Activated naive CD8-positive, alpha-beta T cell (primary cell): ENCODE data around the gene GPRC5C.
"Not testable (repeated sequence)": the region's sequence is repeated elsewhere in the genome, so short reads cannot be mapped to it uniquely, and the experiment has no call there.

Experiments
- H3K27ac Mint-ChIP-seq: one replicate; pipeline ENCODE4 v1.8.0; 2021; ENCODE audit warnings: mixed read lengths
- H3K27me3 Mint-ChIP-seq: one replicate; pipeline ENCODE4 v1.8.0; 2021; ENCODE audit warnings: mixed read lengths
- H3K36me3 Mint-ChIP-seq: one replicate; pipeline ENCODE4 v1.8.0; 2021; ENCODE audit warnings: mixed read lengths
- H3K4me1 Mint-ChIP-seq: one replicate; pipeline ENCODE4 v1.8.0; 2021; ENCODE audit warnings: low read depth, mixed read lengths
- H3K4me3 Mint-ChIP-seq: one replicate; pipeline ENCODE4 v1.8.0; 2021; ENCODE audit warnings: mild to moderate bottlenecking, mixed read lengths
- H3K9me3 Mint-ChIP-seq: one replicate; pipeline ENCODE4 v1.8.0; 2021; ENCODE audit warnings: low read depth, mixed read lengths

Gene GPRC5C

GRCh38 chr17:74396567-74396966, 35.3 kb upstream of the GPRC5C start:
- H3K27me3 Mint-ChIP-seq, result no peaks in the 10 kb centered on the region
- H3K27ac Mint-ChIP-seq, result no peak overlapping the region
- no peak overlapping the region for H3K4me3 Mint-ChIP-seq
- H3K4me1 Mint-ChIP-seq, result no peaks in the 10 kb centered on the region
- no peaks in the 10 kb centered on the region for H3K9me3 Mint-ChIP-seq
- H3K36me3 Mint-ChIP-seq, result no peaks in the 10 kb centered on the region

GRCh38 chr17:74402048-74402447, 29.8 kb upstream of the GPRC5C start:
- Mint-ChIP-seq H3K27ac (no peak overlapping the region), H3K4me1 (no peaks in the 10 kb centered on the region), H3K4me3 (no peak overlapping the region), H3K9me3 (no peaks in the 10 kb centered on the region), H3K36me3 (no peaks in the 10 kb centered on the region), H3K27me3 (no peaks in the 10 kb centered on the region)

DNA sequence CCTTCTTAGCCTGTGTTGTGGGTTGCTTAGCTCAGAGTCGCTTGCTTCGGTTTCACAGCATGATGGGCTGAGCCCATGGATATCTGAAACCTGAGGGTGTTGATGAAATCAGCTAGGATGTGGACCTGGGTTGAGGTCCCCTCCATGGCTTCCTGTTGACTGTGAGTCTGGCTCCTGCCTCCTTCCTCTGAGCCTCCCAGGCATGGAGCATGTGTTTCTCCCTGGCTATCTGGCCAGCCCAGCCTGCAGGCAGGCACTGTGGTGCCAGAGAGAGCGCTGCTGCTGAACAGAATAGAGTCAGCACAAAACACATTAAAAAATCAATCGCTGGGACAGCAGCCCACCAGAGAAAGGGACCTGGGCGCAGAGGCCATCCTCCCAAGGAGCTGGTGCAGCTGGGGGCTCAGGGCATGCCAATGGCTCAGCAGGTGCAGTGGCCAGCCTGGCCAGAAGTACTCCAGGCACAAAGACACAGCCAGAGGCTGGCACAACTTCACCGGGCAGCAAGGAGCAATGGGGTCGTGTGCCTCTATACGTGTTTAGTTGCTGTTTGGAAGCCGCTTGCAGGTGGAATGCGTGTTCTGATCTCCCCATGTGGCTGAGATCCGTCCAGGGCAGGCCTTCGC, 28.3 kb upstream of the GPRC5C start:
- no peaks in the 10 kb centered on the region for H3K4me1 Mint-ChIP-seq
- no peak overlapping the region for H3K27ac Mint-ChIP-seq
- H3K36me3 Mint-ChIP-seq, result no peaks in the 10 kb centered on the region
- no peak overlapping the region for H3K4me3 Mint-ChIP-seq
- no peaks in the 10 kb centered on the region for H3K9me3 Mint-ChIP-seq
- H3K27me3 Mint-ChIP-seq, result no peaks in the 10 kb centered on the region

DNA sequence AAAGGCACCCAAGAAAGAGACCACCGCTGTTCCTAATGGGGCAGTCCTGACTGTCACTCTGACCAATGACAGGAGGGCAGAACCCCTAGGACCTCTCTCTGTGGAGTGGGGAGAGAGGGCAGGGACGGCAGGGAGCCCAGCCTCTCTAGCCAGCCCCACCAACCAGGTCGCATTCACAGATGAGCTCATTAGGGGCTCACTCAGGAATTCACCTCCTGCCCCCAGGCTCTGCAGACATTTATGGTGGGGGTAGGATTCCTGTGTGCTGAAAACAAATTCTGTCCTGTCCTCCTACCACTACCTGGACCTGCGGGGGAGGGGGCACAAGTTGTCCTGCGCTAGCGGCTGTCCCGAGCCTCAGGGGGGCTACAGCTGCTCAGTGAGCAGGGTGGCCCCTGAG, 27.7 kb upstream of the GPRC5C start:
- Mint-ChIP-seq H3K4me3 (no peak overlapping the region), H3K27ac (no peak overlapping the region), H3K9me3 (no peaks in the 10 kb centered on the region), H3K36me3 (no peaks in the 10 kb centered on the region), H3K27me3 (no peaks in the 10 kb centered on the region), H3K4me1 (no peaks in the 10 kb centered on the region)

DNA sequence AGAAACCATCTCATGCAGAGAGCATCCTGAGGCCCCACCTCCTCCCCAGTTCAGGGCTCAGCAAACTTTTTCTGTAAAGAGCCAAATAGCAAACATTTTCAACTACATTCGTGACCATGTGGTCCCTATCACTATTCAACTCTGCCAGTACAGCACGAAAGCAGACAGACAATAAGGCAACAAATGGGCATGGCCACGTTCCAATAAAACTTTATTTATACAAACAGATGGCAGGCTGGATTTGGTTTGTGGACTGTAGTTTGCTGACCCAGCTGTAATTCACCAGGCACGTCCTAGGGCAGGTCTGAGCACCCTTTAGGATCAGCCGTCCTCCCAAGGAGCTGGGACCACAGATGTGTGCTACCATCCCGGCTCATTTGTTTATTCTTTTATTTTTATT, 27.1 kb upstream of the GPRC5C start:
- no peaks in the 10 kb centered on the region for H3K36me3 Mint-ChIP-seq
- no peaks in the 10 kb centered on the region for H3K4me1 Mint-ChIP-seq
- no peak overlapping the region for H3K27ac Mint-ChIP-seq
- H3K4me3 Mint-ChIP-seq, result no peak overlapping the region
- no peaks in the 10 kb centered on the region for H3K27me3 Mint-ChIP-seq
- no peaks in the 10 kb centered on the region for H3K9me3 Mint-ChIP-seq

- not testable (repeated sequence) for H3K27ac Mint-ChIP-seq, H3K9me3 Mint-ChIP-seq, H3K27me3 Mint-ChIP-seq, H3K4me1 Mint-ChIP-seq, H3K36me3 Mint-ChIP-seq, H3K4me3 Mint-ChIP-seq
These were observed 26.6 kb upstream of the GPRC5C start for GRCh38 chr17:74405311-74405710.

DNA sequence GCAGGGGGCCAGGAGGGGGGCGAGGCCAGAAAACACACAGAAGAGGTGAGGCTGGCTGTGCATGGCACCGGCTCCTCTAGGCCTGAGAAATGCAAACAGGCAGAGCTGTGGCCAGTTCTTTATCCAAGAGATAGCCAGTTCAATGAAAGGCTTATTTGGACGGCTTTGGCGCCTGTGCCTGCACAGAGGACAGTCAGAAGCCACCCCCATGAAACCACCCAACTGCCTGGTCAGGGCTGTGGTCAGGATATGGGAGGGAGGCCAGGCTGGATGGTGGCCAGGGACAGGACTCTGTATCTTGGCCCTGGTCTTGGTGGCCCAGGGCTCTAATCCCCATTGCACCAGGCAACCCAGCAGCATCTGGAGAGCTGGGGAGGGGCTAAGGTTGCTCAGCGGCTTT, 24.5 kb upstream of the GPRC5C start:
- Mint-ChIP-seq H3K9me3 (no peaks in the 10 kb centered on the region), H3K27me3 (peaks cover 1% of the 10 kb centered on the region), H3K36me3 (peaks cover 2% of the 10 kb centered on the region), H3K27ac (no peak overlapping the region), H3K4me1 (no peaks in the 10 kb centered on the region), H3K4me3 (no peak overlapping the region)

- peaks cover 1% of the 10 kb centered on the region for H3K27me3 Mint-ChIP-seq
- no peak overlapping the region for H3K27ac Mint-ChIP-seq
- H3K9me3 Mint-ChIP-seq, result no peaks in the 10 kb centered on the region
- H3K36me3 Mint-ChIP-seq, result peaks cover 2% of the 10 kb centered on the region
- no peaks in the 10 kb centered on the region for H3K4me1 Mint-ChIP-seq
- no peak overlapping the region for H3K4me3 Mint-ChIP-seq
These were observed 23.6 kb upstream of the GPRC5C start for GRCh38 chr17:74408262-74408661.

DNA sequence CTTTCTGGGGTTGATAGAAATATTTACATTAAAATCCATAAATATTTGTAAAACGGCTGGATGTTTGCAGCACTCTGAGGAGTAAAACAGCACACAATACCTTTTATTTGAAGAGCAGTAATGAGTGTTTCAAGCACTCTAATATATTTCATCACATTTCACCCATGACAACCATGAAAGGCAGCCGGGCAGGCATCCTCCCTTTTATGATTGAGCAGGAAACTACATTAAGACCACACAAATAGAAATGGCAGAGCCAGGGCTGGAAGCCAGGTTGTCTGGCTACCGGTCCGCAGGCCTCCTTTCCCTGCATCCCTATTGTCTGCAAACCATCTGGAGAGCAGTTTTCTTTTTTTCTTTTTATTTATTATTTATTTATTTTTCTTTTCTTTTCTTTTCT, 23.1 kb upstream of the GPRC5C start:
- H3K4me3 Mint-ChIP-seq, result no peak overlapping the region
- H3K36me3 Mint-ChIP-seq, result peaks cover 2% of the 10 kb centered on the region
- H3K27me3 Mint-ChIP-seq, result peaks cover 1% of the 10 kb centered on the region

DNA sequence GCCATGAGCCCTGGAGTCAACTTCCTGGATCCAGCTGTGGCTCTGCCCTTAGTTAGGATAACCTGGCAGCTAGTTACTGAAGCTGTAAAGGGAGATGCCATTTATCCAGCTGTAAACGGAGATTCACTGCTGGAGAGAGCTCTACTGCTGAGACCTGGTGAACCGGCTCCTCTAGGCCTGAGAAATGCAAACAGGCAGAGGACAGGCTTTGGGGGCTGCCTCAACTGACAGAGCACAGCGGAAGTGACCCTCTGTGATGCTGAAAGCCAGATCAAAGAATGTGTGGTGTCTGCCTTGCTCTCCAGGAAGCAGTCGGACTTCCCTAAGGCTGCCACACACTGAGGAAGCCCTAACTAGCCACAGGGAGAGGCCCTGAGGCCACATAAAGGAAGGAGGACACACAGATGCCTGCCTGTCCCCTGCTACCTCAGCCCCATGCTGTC, 21.9 kb upstream of the GPRC5C start:
- no peak overlapping the region for H3K4me3 Mint-ChIP-seq
- H3K36me3 Mint-ChIP-seq, result peaks cover 2% of the 10 kb centered on the region
- no peak overlapping the region for H3K27ac Mint-ChIP-seq
- peaks cover 1% of the 10 kb centered on the region for H3K27me3 Mint-ChIP-seq
- H3K4me1 Mint-ChIP-seq, result no peaks in the 10 kb centered on the region
- no peaks in the 10 kb centered on the region for H3K9me3 Mint-ChIP-seq

More for the DNA sequence above, 23.1 kb upstream of the GPRC5C start:
- no peaks in the 10 kb centered on the region for H3K4me1 Mint-ChIP-seq
- H3K27ac Mint-ChIP-seq, result no peak overlapping the region
- H3K9me3 Mint-ChIP-seq, result no peaks in the 10 kb centered on the region

- Mint-ChIP-seq H3K36me3 (peaks cover 2% of the 10 kb centered on the region), H3K27ac (no peak overlapping the region), H3K27me3 (peaks cover 1% of the 10 kb centered on the region), H3K9me3 (no peaks in the 10 kb centered on the region), H3K4me1 (no peaks in the 10 kb centered on the region), H3K4me3 (no peak overlapping the region)
These were observed 19.3 kb upstream of the GPRC5C start for GRCh38 chr17:74412581-74412980.

DNA sequence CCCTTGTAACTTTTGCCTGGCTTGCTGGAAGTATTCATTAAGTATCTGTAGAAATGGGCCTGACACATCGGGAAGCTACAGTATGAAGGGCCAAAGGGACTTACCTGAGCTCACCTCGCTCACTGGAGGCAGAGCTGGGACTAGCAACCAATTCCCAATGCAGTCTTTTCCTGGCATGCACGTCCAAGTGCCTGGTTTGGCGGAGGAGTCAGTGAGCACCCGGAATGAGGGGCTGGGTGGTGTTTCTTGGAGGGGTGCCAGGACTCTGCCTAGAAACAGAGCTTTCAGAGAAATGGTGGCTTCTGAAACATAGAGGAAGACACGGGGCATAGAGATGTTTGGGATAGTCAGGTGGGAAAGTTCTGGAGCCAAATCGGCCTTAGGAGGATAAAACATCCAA, 18.4 kb upstream of the GPRC5C start:
- no peaks in the 10 kb centered on the region for H3K4me1 Mint-ChIP-seq

DNA sequence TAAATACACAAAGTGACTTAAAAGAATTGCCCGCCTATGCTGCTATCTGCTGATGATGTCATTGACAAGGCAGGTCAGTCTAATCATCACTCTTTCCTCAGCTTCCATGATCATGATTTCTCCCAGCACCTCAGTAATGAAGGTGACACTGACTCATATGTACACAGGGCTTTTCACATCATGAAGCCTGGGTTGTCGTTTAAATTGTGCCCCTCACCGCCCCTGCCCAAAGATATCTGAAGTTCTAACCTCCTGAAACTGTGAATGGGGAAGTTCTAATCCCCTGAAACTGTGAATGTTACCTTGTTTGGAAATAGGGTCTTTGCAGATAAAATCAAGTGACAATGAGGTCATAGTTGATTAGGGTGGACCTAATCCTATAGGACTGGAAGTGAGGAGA, 17.4 kb upstream of the GPRC5C start:
- Mint-ChIP-seq H3K4me3 (no peak overlapping the region), H3K9me3 (no peaks in the 10 kb centered on the region), H3K27ac (no peak overlapping the region), H3K27me3 (peaks cover 1% of the 10 kb centered on the region), H3K36me3 (peaks cover 2% of the 10 kb centered on the region), H3K4me1 (no peaks in the 10 kb centered on the region)

More for the DNA sequence above, 18.4 kb upstream of the GPRC5C start:
- H3K4me3 Mint-ChIP-seq, result no peak overlapping the region
- H3K9me3 Mint-ChIP-seq, result no peaks in the 10 kb centered on the region
- peaks cover 2% of the 10 kb centered on the region for H3K36me3 Mint-ChIP-seq
- H3K27ac Mint-ChIP-seq, result no peak overlapping the region
- peaks cover 1% of the 10 kb centered on the region for H3K27me3 Mint-ChIP-seq

- H3K27me3 Mint-ChIP-seq, result peaks cover under 1% of the 10 kb centered on the region
- H3K27ac Mint-ChIP-seq, result no peak overlapping the region
- peaks cover under 1% of the 10 kb centered on the region for H3K36me3 Mint-ChIP-seq
- H3K4me1 Mint-ChIP-seq, result no peaks in the 10 kb centered on the region
- H3K4me3 Mint-ChIP-seq, result no peak overlapping the region
- no peaks in the 10 kb centered on the region for H3K9me3 Mint-ChIP-seq
These were observed 16.1 kb upstream of the GPRC5C start for GRCh38 chr17:74415608-74416396.

- Mint-ChIP-seq H3K27ac (no peak overlapping the region), H3K9me3 (no peaks in the 10 kb centered on the region), H3K27me3 (no peaks in the 10 kb centered on the region), H3K4me3 (no peak overlapping the region), H3K36me3 (no peaks in the 10 kb centered on the region), H3K4me1 (no peaks in the 10 kb centered on the region)
These were observed 14.5 kb upstream of the GPRC5C start for GRCh38 chr17:74417178-74418045.
